ENCODE measurements around the gene KIF3B.
A peak's percentile ranks its signal among the peaks of the same experiment; 100 is the strongest.

- TF ChIP-seq CTCF (IDR thresholded peaks at IDR 0.05) (no peak), POLR2A (IDR thresholded peaks at IDR 0.05) (peak in 2 of 4 donors; percentile 34 to 46)
Measured at GRCh38 chr20:32357869-32358631, 80.6 kb downstream of the KIF3B start, which contains the start of gene ASXL1.
